Duodenal mucosa (tissue), 2 donors: ENCODE measurements around the gene RBM41.

ENCODE experiments used
- H3K27ac ChIP-seq: one replicate; pipeline ENCODE4 v1.7.0; 2013; ENCODE audit warnings: low read depth, low read length
- H3K27me3 ChIP-seq, 2 donors: one replicate each; pipeline ENCODE4 v1.7.0; 2013; ENCODE audit warnings: low read length in 2 of 2, control low read depth in 1 of 2; ENCODE audit not compliant: insufficient read depth in 2 of 2, control insufficient read depth in 1 of 2
- H3K36me3 ChIP-seq, 2 donors: one replicate each; pipeline ENCODE4 v1.7.0; 2013; ENCODE audit warnings: low read length in 2 of 2, control low read depth in 1 of 2; ENCODE audit not compliant: insufficient read depth in 2 of 2, control insufficient read depth in 1 of 2
- H3K4me1 ChIP-seq, 2 donors: one replicate each; pipeline ENCODE4 v1.7.0; 2013; ENCODE audit warnings: low read length in 2 of 2, control low read depth in 1 of 2; ENCODE audit not compliant: insufficient read depth in 2 of 2, control insufficient read depth in 1 of 2
- H3K4me3 ChIP-seq, 2 donors: one replicate each; pipeline ENCODE4 v1.7.0; 2013; ENCODE audit warnings: low read length in 2 of 2, low read depth in 1 of 2
- H3K9ac ChIP-seq, 2 donors: one replicate each; pipeline ENCODE4 v1.7.0; 2013; ENCODE audit warnings: low read length in 2 of 2, low read depth in 1 of 2
- H3K9me3 ChIP-seq, 2 donors: one replicate each; pipeline ENCODE4 v1.7.0; 2013; ENCODE audit warnings: low read length in 2 of 2, control low read depth in 1 of 2; ENCODE audit not compliant: control insufficient read depth in 1 of 2

RBM41 gene

DNA sequence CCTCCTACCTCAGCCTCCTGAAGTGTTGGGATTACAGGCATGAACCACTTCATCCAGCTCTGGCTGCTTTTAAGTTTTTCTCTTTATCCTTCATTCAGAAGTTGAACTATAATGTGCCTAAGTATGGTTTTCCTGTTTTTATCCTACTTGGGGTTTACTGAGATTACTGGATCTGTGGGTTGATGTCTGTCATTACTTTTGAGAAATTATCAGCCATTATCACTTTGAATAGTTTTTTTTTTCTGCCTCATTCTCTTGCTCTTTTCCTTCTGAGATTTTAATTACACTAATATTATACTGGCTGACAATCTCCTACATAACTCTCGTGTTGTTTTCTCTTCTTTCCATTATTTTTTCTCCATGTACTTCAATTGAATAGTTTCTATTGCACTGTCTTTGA is 71.0 kb downstream of the RBM41 start:
- Histone ChIP-seq H3K9ac (no peak overlapping the region), H3K27me3 (no peaks in the 10 kb centered on the region), H3K4me1 (no peaks in the 10 kb centered on the region), H3K36me3 (no peaks in the 10 kb centered on the region), H3K27ac (no peak overlapping the region), H3K9me3 (no peaks in the 10 kb centered on the region), H3K4me3 (no peak overlapping the region)

DNA sequence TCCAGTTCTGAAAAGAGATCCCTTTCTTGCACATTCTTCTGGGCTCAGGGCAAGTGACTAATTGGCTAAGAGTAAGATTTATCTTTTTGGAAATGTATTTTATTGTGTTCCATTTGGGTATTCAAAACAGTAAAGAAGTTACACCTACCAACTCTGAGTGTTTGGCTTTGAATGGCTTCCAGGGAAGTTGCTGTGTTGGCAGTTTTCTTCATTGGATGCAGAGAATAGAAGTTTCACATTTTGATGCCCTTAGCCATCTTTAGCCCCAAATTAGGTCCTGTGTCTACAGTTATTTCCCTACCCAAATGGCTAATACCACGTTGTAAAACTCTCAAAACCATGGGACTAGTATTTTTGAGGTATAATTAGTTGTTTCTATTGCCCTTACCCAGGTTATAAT is 88.9 kb downstream of the RBM41 start:
- H3K4me3 ChIP-seq = no peak overlapping the region

DNA sequence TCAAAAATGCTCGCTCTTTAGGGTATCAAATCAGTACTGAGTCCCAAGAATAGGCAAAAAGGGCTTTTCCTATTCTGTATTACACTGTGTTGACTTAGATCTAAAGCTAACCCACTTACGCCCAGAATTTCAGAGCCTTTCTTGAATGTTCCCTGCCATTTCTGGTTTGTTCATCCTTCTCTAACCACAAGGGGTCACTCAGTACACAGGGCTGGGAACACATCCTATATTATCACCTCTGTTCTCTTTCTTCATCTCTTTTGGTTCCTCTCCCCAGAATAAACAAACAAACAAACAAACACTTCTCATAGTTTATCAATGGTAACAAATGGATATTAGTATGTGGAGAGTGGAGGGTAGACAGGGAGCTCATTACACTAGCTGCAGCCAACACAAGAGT is 93.1 kb downstream of the RBM41 start:
- Histone ChIP-seq H3K9ac (no peak overlapping the region), H3K9me3 (no peaks in the 10 kb centered on the region), H3K27me3 (no peaks in the 10 kb centered on the region), H3K36me3 (no peaks in the 10 kb centered on the region), H3K4me3 (no peak overlapping the region), H3K4me1 (no peaks in the 10 kb centered on the region), H3K27ac (no peak overlapping the region)

More for the DNA sequence above, 88.9 kb downstream of the RBM41 start:
- Histone ChIP-seq H3K9me3 (no peaks in the 10 kb centered on the region), H3K36me3 (no peaks in the 10 kb centered on the region), H3K4me1 (no peaks in the 10 kb centered on the region), H3K27me3 (no peaks in the 10 kb centered on the region), H3K27ac (no peak overlapping the region), H3K9ac (no peak overlapping the region)

DNA sequence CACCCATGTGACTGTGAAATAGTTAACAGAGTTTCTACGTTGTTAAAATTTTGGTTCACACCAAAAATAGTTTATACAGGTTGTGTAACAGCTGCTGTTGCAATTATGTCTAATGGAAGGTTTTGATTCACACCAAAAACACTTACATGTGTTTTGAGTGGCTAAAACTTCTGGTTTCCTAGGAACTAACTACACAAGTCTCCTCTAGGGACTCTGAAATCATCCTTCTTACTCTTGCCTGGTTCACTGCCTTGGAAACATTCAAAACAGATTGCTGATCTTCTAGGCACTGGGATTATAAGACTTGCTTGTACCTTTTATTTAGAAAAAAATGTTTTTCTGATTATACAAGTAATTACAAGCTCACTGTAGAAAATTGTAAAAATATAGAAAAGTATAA is 103.7 kb downstream of the RBM41 start:
- no peaks in the 10 kb centered on the region for H3K27me3 ChIP-seq
- H3K27ac ChIP-seq = no peak overlapping the region
- H3K9ac ChIP-seq = no peak overlapping the region
- no peak overlapping the region for H3K4me3 ChIP-seq
- no peaks in the 10 kb centered on the region for H3K9me3 ChIP-seq
- no peaks in the 10 kb centered on the region for H3K36me3 ChIP-seq
- H3K4me1 ChIP-seq = no peaks in the 10 kb centered on the region
